Left lobe of liver (tissue), 2 donors: ENCODE data around the gene PRSS53. TPM values are rescaled to one million over a fixed set of nuclear protein-coding genes. Genes with fewer than 3 reads are reported as not detected.

Source experiments
- ATAC-seq: fragments of 200-7000 bp; cut with Tn5 transposase; one replicate; pipeline ENCODE4 v1.9.1; 2020; ENCODE audit warnings: mild to moderate bottlenecking, moderate library complexity
- DNase-seq: peaks from one replicate; pipeline ENCODE4 v3.0.0-alpha.2; 2020; ENCODE audit warnings: low spot score
- total RNA-seq: library from RNA; stranded (reverse); gene quantifications from one replicate; pipeline ENCODE4 v1.2.1, GENCODE V29; 2021
- donor health status: DM: no; HTN: no; CAD: no; lungs with moderate emphysema.
- donor health status: DM: no; HTN: yes; CAD: no.

Gene PRSS53
- total RNA-seq, 1 donor from 2014 or later = 4.4 TPM

DNA sequence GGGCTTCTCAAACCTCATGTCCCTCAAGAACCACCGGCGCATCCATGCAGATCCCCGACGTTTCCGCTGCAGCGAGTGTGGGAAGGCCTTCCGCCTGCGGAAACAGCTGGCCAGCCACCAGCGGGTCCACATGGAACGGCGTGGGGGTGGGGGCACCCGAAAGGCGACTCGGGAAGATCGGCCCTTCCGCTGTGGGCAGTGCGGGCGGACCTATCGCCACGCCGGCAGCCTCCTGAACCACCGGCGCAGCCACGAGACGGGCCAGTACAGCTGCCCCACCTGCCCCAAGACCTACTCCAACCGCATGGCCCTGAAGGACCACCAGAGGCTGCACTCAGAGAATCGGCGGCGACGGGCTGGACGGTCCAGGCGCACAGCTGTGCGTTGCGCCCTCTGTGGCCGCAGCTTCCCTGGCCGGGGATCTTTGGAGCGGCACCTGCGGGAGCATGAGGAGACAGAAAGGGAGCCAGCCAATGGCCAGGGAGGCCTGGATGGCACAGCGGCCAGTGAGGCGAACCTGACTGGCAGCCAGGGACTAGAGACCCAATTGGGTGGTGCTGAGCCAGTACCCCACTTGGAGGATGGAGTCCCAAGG is 8.6 kb downstream of the PRSS53 start:
- ATAC-seq = no peak

DNA sequence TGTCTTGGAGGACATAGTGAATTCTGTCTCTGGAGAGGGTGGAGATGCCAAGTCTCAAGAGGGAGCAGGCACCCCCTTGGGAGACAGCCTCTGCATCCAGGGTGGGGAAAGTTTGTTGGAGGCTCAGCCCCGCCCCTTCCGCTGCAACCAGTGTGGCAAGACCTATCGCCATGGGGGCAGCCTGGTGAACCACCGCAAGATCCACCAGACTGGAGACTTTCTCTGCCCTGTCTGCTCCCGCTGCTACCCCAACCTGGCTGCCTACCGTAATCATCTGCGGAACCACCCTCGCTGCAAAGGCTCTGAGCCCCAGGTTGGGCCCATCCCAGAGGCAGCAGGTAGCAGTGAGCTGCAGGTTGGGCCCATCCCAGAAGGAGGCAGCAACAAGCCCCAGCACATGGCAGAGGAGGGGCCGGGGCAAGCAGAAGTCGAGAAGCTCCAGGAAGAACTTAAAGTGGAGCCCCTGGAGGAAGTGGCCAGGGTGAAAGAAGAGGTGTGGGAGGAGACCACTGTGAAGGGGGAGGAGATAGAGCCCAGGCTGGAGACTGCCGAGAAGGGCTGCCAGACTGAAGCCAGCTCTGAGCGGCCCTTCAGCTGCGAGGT is 9.3 kb downstream of the PRSS53 start:
- no peak for ATAC-seq
- DNase-seq = no peak

More for the DNA sequence above, 8.6 kb downstream of the PRSS53 start:
- DNase-seq = no peak

DNA sequence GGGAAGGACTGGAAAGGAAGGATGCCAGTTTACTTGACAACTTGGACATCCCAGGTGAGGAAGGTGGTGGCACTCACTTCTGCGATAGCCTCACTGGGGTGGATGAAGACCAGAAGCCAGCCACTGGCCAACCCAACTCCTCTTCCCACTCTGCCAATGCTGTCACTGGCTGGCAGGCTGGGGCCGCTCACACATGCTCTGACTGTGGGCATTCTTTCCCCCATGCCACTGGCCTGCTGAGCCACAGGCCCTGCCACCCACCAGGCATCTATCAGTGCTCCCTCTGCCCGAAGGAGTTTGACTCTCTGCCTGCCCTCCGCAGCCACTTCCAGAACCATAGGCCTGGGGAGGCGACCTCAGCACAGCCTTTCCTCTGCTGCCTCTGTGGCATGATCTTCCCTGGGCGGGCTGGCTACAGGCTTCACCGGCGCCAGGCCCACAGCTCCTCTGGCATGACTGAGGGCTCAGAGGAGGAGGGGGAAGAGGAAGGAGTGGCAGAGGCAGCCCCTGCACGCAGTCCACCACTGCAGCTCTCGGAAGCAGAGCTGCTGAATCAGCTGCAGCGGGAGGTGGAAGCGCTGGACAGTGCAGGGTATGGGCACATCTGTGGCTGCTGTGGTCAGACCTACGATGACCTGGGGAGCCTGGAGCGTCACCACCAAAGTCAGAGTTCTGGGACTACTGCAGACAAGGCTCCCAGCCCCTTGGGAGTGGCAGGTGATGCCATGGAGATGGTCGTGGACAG is 10.0 kb downstream of the PRSS53 start:
- DNase-seq (no peak), ATAC-seq (no peak)

DNA sequence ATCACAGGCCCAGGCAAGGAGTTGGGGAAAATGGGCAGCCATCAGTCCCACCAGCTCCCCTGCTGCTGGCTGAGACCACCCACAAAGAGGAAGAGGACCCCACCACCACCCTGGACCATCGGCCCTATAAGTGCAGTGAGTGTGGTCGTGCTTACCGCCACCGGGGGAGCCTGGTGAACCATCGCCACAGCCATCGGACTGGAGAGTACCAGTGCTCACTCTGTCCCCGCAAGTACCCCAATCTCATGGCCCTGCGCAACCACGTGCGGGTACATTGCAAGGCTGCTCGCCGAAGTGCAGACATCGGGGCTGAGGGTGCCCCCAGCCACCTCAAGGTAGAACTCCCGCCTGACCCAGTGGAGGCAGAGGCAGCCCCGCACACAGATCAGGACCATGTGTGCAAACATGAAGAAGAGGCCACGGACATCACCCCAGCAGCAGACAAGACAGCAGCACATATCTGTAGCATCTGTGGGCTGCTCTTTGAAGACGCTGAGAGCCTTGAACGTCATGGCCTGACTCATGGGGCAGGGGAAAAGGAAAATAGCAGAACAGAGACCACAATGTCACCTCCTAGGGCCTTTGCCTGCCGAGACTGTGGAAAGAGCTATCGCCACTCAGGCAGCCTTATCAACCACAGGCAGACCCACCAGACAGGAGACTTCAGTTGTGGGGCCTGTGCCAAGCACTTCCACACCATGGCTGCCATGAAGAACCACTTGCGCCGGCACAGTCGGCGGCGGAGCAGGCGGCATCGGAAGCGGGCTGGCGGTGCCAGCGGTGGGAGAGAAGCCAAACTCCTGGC is 10.9 kb downstream of the PRSS53 start:
- DNase-seq = no peak
- no peak for ATAC-seq

DNA sequence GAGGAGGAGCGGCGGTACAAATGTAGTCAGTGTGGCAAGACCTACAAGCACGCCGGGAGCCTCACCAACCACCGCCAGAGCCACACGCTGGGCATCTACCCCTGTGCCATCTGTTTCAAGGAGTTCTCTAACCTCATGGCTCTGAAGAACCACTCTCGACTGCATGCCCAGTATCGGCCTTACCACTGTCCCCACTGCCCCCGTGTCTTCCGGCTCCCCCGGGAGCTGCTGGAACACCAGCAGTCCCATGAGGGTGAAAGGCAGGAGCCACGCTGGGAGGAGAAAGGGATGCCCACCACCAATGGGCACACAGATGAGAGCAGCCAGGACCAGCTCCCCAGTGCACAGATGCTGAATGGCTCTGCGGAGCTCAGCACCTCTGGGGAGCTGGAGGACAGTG is 11.7 kb downstream of the PRSS53 start:
- no peak for DNase-seq
- no peak for ATAC-seq

DNA sequence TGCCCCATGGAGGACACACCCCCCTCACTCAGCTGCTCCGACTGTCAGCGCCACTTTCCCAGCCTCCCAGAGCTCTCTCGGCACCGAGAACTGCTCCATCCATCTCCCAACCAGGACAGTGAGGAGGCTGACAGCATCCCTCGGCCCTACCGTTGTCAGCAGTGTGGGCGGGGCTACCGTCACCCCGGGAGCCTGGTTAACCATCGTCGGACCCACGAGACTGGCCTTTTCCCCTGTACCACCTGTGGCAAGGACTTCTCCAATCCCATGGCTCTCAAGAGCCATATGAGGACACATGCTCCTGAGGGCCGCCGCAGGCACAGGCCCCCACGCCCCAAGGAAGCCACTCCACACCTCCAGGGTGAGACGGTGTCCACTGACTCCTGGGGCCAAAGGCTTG is 12.4 kb downstream of the PRSS53 start:
- ATAC-seq (no peak), DNase-seq (no peak)

DNA sequence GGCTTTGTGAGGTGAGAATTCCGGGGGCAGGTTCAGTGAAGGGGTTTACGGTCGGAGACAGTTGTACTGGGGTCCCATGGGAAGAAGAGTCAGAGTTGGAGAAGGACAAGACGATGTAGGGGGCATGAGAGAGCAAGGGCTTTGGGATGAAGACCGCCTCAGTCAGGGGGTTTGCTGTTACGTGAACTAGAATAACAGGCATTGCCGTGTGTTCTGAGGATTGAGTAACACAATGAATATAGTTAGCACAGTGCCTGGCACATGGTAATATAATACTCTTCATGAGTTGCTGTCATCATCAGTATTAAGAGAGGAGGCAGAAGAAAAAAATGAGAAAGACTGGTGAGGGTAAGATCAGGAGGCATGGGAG is 13.9 kb downstream of the PRSS53 start:
- no peak for ATAC-seq
- no peak for DNase-seq

DNA sequence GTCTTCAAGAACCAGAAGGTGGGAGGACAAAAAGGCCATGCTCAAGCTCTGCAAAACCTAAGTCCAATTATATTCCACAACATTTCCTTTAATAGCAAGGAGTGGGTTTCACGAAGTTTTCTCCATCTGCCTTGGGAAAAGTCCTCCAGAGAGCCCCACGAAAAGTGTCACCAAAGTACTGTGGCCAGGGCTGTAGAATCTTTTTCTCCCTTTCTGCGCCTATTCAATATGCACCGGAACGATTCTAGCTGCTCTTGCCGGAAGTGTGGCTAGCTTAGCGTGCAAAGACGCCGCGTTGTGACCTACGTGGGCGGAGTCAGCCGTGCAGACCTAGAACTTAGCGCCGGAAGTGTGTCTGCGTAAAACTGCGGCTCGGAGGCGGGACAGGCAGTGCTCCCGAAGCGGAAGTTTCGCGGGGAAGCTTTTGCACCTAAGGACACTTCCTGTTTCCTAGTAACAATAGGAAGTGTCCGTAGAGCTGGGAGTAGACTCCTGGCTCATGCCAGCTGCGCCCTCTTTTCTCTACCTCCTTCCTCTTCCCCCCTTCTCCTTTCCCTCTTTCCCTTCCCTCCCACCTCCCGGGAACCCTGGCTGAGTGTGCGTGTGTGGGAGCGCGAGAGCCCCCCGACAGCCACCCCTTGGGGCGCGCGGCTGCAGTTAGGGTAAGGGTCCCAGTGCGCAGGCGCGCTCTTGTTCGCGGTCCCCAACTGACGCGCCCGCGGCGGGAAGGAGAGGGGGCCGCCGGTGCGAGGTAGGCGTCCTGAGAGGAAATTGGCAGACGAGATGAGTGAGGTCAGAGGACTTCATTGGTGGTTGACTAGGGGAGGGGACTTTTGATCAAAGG is 14.6 kb downstream of the PRSS53 start, which contains the start of the genes ZNF646 and ZNF668:
Gene ZNF646 (plus strand): TSS at position 453 of the 844 bp plus-strand sequence. CDS start 1,903 bp downstream, outside the sequence.
Gene ZNF668 (minus strand): TSS at position 271 of the 844 bp plus-strand sequence. CDS start 9,781 bp downstream, outside the sequence.
- ATAC-seq = peak; percentile 90
- DNase-seq = peak; percentile 98

DNA sequence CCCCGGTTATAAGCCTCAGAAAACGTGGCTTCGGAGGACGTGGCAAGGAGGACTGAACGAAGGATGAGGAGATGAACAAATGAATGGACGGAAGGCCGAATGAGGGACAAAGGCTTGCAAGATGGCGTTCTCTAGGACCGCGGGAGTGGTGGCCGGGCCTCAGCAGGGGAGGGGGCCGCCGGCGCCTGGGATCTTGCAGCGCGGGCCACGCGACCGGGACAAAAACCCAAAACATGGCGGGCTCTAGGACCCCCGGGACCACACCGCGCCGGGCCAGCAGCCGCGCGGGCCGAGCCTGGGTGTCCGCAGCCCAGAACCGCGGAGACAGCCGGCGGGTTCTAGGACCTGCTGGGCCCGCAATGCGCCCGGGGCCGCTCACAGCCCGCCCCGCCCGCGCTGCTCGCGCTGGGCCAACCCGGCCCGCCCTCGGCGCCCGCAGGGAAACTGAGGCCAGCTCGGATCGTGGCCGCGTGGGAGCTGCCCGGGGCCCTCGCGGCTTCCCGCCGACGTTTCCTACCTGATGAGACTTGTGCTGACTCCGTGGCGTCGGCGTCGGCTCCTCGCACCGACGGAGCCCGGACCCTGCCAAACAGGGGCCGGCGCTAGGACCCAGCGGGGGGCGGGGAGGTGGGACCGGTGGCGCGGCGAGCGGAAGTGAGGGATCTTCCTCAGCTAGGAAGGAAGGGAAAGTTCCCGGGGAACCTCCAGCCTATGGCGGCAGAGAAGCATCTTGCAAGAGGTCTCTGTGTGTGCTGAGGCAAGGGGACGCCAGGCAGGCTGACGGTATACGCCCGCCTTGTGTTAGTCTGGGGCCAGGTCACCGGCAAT is 15.4 kb downstream of the PRSS53 start:
- ATAC-seq (peak; percentile 86), DNase-seq (peak; percentile 93)

DNA sequence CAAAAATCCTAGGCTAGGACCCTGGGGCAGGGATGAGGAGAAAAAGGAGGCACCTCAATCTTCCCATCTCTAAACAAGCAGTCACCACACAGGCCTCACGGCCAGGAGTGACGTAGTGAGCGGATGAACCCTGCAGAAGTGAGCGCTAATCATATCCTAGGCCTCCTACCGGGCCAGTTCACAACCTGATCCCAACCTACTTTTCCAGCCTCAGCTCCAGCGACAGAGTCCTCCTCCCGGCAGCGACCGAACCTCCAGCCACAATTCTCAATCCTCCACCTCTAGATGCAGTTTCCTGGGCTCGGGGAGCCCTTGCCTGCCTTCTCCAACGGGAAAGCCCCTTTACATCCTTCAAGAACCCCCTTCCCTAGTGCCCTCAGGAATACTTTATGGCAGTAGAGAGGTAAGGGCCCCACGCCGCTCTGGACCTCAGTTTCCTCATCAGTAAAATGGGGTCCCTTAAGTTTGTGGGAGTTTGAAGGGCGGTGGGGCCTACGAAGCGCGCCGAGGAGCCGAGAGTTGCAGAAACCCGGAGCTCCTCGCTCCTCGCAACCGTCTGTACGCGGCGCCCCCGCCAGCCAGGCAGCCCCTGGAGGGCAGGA is 16.1 kb downstream of the PRSS53 start:
- DNase-seq (no peak), ATAC-seq (no peak)

DNA sequence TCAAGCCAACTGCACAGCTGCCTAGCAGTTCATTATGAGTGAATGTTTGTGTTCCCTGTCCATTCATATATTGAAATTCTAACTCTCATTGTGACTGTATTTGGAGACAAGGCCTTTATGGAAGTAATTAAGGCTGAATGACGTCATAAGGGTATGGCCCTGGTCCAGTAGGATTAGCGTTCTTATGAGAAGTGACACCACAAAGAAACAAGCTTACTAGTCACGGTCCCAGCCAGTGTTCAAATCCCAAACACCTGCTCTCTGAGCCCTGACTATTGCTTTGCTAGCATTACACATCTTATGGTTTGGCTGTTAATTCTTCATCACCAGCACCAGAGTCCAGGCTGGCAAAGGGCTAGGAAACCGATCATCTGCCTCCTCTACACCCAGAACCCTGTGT is 16.9 kb downstream of the PRSS53 start:
- ATAC-seq (no peak), DNase-seq (no peak)

DNA sequence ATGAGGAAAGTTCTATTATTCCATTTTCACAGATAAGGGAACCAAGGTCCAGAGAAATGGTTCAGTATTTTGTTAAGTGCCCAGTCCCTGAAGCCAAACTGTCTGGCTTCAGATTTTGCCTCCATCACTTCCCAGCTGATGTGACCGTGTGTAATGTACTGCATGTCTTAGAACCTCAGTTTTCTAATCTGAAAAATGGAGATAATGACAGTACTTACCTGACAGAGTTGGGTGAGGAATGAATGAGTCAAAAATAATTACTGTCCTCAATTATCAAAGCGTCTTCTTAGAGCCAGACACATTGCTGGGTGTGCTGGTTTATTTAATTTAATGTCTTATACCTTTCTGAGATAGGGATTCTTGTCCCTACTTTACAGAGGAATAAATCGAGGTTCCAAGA is 21.4 kb downstream of the PRSS53 start:
- no peak for ATAC-seq
- no peak for DNase-seq

DNA sequence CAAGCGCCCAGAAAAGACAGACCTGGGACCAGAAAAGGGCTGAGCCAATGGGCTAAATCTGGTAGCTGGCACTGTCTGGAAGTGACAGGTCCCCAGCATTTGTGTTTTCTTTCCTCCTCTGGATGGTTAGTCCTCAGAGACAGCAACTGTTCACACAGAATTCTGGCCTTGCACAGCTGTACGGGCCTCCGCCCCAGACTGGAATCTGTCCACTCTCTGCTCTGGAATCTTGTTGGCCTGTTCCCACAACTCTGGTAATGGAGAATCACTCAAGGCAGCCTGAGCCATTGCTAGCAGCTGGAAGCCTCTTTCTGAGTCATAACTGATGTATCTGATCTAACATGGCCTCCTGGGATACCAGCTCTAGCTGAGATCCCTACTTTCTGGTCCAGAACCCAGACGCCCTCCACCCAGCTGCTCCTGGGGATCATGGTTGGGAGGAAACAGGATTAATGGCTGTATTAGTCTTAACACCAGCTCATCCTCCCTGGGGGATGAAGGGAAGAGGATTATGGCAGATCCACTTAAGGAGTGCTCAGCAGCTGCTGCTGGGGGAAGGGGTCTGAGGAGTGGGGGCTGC is 23.8 kb downstream of the PRSS53 start:
- no peak for DNase-seq
- no peak for ATAC-seq

DNA sequence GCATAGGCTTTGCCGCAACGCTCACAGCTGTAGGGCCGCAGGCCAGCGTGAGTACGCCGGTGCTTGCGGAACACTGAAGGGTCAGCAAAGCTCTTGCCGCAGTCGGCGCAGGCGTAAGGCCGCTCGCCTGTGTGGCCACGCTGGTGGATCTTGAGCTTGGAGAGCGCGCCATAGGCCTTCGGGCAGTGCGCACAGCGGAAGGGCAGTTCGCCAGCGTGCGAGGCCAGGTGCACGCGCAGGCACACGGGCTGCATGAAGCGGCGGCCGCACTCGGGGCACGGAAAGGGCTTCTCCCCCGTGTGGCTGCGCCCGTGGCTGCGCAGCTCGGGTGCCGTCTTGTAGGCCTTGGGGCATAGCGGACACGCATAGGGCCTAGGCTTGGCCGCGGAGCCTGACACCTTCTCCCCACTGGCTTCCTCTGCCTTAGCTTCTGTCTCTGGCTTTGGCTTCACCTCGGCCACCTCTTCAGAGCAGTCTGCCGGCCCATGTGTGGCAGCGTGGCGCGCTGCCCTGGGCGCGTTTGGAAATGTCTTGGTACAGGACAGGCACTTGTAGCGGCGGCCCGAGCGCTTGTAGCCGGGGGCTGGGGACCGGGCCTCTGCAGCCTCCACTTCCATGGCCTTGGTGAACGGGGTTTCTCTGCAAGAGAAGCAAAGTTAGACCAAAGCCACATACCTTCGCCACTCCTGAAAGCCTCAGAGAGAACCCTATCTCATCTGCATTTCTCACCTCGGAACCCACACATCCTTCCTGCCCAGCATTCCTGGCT is 24.7 kb downstream of the PRSS53 start:
- ATAC-seq (peak; percentile 20), DNase-seq (no peak)

DNA sequence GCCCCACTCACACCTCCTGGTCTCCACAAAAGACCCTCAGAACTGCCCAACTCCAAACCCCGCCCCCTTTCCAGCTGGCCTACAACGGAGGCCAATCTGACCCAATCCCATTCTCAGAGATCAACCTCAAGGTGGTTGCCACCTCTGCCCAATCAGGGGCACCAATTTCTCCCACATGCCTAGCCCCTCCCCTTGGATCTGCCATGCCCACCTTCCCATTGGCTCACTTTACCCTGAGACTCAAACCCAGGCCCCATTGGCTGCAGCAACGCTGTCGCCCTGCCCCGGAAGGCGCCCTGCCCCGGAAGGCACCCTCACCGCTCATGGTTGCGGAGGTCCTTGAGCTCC is 25.3 kb downstream of the PRSS53 start:
- DNase-seq = no peak
- no peak for ATAC-seq

DNA sequence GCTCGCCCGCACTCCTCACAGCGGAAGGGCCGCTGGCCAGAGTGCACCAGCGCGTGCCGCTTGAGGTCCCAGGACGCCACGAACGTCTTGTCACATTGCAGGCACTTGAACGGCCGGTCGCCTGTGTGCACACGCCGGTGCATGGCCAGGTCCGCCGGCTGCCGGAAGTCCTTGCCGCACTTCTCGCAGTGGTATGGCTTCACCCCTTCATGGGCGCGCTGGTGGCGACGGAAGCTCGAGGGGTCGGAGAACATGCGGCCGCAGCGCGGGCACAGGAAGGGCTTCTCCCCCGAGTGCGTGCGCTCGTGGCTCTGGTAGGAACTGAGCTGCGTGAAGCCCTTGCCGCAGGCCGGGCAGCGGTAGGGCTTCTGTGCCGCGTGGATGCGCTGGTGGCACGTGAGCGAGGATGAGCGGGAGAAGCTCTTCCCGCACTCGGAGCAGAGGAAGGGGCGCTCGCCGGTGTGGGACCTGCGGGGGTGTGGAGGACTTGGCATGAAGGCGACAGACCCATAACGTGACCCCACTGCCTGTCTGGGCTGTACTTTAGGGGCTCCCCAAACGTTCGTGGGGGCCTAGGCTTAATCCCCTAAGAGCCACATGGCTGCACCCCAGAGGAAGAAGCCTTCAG is 26.8 kb downstream of the PRSS53 start:
- ATAC-seq = no peak
- no peak for DNase-seq

DNA sequence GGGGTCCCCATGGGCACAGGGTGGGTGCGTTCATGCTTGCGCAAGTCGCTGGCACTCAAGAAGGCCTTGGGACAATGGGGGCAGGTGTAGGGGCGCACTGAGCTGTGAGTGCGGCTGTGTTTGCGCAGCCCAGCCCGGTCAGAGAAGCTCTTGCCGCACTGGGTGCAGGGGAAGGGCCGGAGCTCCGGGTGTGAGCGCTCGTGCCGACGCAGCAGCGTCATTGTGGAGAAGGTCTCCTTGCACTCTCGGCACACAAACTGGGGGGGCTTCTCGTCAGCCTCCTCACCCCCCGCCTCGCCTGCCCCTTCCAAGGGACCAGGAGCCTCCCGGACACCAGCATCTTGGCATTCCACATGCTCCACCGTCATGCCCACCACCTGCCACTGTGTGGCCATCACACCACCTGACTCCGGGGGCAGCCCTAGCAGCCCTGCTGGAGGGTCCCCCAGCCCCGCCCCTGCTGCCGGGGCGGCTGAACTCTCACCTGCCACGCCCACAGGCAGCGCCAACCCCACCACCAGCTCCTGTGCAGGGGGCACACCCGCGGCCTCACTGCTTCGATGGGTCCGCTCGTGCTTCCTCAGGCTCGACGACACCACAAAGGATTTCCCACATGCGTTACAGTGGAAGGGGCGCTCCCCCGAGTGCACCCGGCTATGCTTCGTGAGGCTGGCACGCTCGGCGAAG is 27.5 kb downstream of the PRSS53 start:
- DNase-seq (no peak), ATAC-seq (no peak)
